K562 (cell line): ENCODE results near the gene MARCKSL1.

Experiments
- CEBPB ChIP-seq: fragments of 450-650 bp; IDR thresholded peaks from 2 replicates; pipeline ENCODE4 v1.6.1; 2016; ENCODE audit warnings: missing genetic modification characterization, missing compliant biosample characterization
- JUN ChIP-seq, 2 experiments: sonication (generic) in 1 of 2; formaldehyde crosslinking in 1 of 2; IDR thresholded peaks; 2 replicates each; pipeline versions ENCODE4 v1.6.1 to v1.8.0; 2012 to 2022; ENCODE audit warnings: borderline replicate concordance in 2 of 2, mild to moderate bottlenecking in 2 of 2, improper control_type of control experiment in 1 of 2, low read depth in 1 of 2, low read length in 1 of 2, missing genetic modification reagents in 1 of 2
- ZNF76 ChIP-seq: fragments of 250-450 bp; sonication (Bioruptor Pico); IDR thresholded peaks from 2 replicates; pipeline ENCODE4 v1.4.0; 2020; ENCODE audit warnings: mild to moderate bottlenecking, moderate library complexity, borderline replicate concordance

GRCh38 chr1:32361308-32361673 is 25.3 kb upstream of the MARCKSL1 start:
- TF ChIP-seq CEBPB (tag) = no peak
- TF ChIP-seq JUN (IDR thresholded peaks at IDR 0.05; ENCODE audit: borderline replicate concordance, low read depth, low read length) = no peak
- TF ChIP-seq JUN (CRISPR knock-in tag; IDR thresholded peaks at IDR 0.05; ENCODE audit: borderline replicate concordance) = 0 out of 2 replicates have a peak, but pooled peaks have one; percentile 23
- TF ChIP-seq ZNF76 (CRISPR knock-in tag) = no peak
